Measurements from ENCODE around the gene OR52E4.

The OR52E4 gene

DNA sequence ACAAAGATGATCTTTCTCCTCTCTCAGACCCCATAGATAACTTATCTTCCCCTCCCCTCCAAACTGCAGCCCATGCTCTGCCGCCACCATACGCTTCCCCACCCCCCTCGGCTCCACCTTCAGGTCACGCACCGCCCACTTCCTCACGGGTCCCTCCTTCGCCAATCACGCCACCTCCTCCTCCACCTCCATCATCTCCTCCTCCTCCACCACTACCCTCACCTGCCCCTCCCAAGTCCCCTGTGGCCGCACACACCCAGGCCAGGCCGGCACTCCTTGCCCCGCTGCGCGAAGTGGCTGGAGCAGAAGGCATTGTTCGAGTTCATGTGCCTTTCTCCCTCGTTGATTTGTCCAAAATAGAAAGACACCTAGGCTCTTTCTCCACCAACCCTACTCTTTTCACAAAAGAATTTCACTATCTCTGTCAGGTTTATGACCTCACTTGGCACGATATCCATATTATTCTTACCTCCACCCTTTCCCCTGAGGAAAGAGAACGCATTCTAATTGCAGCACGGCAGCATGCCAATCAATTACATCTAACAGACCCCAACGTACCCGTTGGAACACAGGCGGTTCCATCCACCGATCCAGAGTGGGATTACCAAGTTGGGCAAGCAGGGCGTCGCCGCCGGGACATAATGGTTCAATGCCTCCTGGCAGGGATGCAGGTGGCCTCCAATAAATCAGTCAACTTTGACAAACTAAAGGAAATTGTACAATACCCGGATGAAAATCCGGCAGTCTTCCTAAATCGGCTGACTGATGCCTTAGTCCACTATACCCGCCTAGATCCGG, 49.3 kb downstream of the OR52E4 start:
- DNase-seq: no peak

DNA sequence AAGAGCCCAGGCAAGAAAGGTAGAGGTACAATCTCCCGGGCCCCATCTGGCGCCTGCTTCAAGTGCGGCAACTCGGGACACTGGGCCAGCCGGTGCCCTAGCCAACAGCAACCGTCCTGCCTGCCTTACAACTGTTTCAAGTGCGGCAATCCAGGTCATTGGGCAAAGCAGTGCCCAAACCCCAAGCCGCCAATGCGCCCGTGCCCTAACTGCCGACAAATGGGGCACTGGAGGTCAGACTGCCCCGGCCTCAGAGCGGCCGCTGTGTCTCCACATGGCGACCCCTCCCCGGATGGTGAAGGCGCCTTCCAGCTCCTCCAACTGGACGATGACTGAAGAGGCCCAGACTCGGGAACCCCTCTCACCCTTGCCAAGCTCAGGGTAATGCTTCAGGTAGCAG, 50.2 kb downstream of the OR52E4 start:
- no peak for DNase-seq

- no peak for DNase-seq
These were observed 50.6 kb downstream of the OR52E4 start for GRCh38 chr11:5931061-5931460.

- no peak for DNase-seq
These were observed 52.2 kb downstream of the OR52E4 start for GRCh38 chr11:5932671-5933070.

DNA sequence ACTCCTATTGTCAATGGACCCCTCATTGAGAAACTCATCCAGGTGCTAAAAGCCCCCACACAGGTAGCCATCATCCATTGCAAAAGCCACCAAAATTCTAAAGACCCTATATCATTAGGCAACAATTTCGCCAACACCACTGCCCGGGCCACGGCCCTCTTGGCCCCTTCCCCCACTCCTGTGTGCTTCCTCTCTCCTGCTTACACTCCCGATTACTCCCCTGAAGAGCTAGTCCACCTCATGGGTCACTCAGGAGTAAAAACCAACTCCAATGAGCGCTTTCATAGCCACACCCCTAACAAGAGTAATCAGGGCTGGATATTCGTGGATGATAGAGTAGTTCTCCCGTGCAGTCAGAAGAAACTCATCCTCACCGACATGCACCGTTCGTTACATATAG, 52.7 kb downstream of the OR52E4 start:
- DNase-seq: no peak
